Measurements from ENCODE around the gene TNNT2.

GRCh38 chr1:201359031-201359872 is 18.2 kb downstream of the TNNT2 start:
- TF ChIP-seq CTCF (IDR thresholded peaks at IDR 0.05), result no peak
- no peak for TF ChIP-seq POLR2AphosphoS5 (IDR thresholded peaks at IDR 0.05; ENCODE audit: low read depth, low read length)
- TF ChIP-seq TCF7L2 (IDR thresholded peaks at IDR 0.05; ENCODE audit: low read depth, low read length), result no peak

Measured in Panc1 (cell line).